GM18502 (cell line): ENCODE measurements around the gene CALML3.

ENCODE experiments used
- ATAC-seq: cut with Tn5 transposase; IDR thresholded peaks from one replicate; pipeline ENCODE4 v1.9.1; 2021; ENCODE audit warnings: mild to moderate bottlenecking; ENCODE audit not compliant: unreplicated experiment, poor library complexity

CALML3 gene

DNA sequence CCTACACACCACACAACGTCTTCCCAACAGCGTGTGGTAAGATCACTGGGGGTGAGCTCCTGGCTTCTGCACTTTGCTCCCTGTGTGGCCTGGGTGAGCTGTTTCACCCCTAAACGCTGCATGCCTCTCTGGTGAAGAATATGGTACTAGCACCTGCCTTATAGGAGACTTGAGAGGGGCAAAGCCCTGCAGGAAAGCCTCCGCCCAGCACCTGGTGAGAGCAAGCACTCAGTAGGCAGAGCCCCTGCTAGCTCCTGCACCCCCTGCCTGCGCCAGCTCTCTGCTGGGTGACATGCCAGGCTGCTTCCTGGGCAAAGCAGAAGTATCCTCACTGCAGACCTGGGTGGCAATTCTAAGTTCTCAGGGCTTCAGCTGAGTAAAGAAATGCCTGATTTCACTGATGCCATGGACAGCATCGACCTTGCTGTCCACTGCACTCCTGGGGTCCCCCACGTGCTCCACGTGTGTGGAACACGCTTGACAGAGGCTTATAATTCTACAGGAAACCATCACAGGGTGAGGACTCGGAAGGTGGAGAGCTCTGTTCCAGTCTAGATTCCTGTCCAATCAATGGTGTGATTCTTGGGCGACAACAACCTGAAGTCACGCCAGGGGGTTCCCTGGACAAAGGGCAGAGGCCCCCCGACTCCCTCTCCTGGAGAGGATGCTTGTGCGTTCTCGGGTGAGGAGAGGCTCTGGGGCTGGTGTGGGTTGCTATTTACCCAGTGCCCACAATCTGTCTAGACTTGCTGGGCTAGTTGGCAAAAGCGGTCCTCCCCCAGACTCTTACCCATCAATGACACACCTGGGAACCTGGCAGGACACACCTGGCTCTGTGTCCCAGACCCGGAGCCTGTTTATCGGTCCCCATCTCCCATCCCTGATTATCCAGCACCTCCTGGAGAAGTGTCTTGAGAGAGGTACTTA, 20.4 kb upstream of the CALML3 start:
- ATAC-seq = no peak

DNA sequence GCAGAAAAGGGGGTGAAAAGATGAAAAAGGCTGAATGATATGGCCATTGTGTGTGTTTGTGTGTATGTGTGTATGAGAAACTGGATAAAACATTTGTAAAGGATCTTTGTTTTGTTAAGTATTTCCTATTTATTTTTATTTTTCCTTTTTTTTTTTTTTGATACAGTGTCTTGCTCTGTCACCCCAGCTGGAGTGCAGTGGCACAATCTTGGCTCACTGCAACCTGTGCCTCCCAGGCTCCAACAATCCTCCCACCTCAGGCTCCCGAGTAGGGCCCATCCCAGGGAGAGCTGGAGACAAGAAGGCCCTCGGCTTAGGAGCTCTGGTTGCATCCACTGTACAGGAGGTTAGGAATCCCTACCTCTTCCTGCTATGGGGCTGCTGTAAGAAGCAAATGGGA, 18.5 kb upstream of the CALML3 start:
- no peak for ATAC-seq

- no peak for ATAC-seq
Observed at GRCh38 chr10:5506751-5507648, 17.8 kb upstream of the CALML3 start.

DNA sequence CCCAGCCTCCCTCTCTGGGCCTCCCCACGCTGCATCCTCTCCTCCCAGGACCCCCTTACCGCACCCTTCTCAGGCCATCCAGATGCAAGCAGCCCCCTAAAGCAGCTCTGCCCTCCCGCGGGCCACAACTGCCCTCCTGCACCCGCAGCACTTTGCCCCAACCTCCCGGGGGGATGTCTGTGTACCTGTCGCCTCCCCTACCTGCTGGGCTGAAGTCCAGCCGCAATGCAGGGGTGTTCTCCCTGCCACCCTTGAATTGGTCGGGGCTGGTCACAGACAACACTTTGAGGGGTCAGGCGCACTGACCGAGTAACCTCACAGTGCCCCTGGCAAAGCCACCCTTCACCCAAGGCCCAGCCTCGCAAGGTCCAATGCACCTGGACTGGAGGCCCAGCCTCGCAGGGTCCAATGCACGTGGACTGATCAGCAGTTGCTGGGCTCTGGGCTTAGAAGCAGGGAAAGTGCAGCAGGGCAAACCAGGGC, 17.1 kb upstream of the CALML3 start:
- ATAC-seq = no peak

GRCh38 chr10:5508161-5508604, 16.6 kb upstream of the CALML3 start:
- no peak for ATAC-seq

DNA sequence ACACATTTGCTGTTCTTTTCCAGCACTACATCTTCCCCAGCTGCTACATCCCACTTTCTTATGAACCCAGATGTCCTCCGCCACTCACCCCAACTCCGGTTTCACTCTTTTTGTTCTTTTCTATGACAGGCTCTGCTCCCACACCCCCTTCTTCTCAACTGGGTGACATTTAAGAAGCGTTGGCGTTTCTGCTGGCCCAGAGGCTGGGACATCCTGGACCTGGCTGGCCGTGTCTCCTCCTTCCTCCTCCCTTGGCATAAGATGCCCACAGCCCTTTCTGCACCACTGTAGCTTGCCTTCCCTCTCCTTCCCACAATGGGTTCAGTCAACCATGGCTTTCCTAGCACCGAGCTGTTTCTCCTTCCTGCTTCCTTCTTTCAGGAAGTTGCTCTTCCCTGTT, 16.0 kb upstream of the CALML3 start:
- ATAC-seq = no peak

DNA sequence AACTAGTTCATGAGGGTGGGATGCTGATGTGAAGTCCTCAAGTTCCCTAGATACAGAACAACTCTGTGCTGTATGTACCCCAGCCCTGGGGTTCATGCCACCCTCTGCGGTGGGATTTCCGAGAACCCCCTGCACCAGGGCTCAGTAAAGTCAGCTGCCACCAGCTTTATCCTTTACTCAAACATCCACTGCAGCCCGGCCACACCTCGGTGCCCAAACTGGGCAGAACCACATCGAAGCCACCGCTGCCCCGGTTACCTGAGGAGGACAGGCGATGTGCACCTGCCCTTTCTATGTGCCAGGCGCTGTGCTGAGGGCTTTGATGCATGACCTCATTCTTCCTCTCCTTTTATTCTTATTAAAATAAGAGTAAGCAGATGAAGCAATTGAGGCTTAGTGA, 15.5 kb upstream of the CALML3 start:
- no peak for ATAC-seq

DNA sequence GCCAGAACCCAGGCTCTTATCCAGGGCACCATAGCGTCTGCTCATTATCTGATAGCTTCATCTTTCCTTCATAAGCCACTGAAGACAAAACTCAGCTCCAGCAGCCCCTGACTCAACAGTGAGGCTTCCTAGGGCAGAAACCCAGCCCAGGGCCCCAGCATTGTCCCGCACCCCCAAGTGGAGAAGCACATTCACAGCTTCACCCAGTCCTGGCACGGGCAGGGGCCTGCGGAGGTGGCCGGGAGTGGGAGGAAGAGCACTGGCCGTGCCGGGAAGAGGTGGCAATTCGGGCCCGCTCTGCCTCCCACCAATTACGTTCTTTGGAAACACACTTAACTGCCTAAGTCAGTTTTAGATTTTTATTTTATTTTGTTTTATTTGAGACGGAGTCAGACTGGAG, 15.1 kb upstream of the CALML3 start:
- ATAC-seq = no peak

DNA sequence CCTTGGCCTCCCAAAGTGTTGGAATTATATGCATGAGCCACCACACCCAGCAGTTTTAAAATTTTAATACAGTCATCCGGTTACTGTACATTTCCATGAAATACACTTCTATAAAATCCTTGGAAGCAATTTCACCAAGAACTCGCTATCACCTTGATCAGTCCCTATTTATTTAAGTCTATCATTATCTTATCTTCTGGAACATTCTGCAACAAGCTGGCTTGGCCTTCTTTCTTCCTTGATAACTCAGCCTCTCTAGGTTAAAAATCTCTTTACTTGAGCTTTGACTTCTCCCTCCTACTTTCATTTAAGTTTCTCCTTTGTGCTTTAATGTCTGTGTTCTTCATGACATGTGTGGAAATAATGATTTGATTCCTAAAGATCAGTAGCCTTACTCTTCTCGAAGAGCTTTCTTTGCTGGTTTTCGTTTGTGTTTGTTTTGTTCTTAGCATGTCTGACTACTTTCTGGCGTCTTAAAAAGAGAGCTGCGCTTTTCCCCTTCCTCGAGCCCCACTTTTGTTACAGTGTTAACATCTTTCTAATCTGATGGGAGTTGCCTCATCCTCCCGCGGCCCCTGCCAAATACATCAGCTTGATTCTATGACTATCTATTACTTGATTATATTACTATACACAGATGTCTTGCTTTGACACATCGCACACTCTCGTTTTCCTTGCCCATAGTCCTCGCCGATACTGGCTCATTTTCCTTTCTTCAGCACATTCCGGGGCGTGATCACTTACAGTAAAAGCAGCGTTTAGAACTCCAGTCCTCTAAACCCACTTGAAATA, 14.3 kb upstream of the CALML3 start:
- no peak for ATAC-seq

DNA sequence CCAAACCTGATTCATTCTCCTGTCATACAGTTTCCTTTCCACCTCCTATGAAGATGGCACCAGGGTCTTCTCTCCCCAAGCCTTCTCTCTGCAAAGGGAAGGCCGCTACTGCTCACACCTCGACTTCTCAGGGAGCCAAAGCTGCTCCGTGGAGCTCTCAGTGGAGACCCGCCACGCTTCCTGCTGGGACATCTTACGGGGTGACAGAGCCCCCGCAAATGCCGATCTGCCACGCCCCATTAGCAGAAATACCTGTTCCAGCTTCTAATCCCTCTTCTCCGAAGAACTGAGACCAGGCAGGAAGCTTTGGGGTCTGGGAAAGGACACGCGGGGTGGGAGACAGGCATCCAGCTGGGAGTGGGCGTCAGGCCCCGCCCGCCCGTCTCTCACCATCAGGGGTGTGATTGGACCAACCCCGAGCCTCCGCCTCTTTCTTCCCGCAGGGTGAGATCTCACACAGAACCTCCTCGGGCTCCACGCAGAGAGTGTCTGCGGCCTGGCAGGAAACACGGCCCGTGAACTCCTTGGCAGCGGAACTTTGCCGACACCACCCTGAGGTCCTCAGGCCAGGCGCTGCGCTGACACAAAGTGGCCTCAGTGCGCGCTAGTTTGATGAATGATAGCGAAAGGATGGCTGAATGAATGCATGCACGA, 13.4 kb upstream of the CALML3 start:
- ATAC-seq = no peak

DNA sequence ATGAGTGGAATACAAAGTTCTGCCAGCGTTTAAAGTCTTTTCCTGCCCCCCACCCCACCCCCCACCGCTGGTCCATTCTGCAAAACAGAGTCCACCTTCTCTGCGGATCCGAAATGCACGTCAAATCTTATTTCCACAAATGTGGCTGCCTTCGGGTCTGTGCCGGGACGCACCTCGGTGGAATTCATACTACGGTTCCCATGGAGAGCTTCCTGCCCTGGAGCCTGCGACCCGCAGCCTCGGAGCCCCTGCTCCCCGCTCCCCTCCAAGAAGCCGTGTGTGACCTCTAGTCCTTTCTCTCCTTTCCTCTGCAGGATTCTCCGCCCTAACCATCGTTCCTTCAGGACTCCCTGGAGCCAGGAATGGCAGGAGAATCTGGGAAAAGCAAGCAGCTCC, 12.9 kb upstream of the CALML3 start:
- no peak for ATAC-seq

DNA sequence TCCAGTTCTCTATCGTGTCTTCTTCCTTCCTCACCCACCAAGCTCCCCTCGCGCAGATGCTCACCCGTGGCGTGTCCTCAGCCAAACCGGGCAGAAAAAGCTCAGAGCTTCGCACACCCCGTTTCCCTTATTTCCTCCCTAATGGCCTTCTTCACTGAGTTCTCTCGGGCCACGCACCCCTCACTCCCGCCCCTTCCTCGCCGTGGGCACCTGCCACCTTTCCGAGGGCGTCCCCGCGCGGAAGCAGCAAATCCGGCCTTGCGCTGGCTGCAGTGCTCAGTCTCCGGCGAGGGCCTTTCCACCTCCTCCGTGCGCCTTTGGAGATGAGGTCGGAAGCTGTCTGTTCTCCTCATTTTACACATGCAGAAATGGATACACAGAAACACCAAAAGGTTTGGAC, 12.4 kb upstream of the CALML3 start:
- ATAC-seq = no peak

DNA sequence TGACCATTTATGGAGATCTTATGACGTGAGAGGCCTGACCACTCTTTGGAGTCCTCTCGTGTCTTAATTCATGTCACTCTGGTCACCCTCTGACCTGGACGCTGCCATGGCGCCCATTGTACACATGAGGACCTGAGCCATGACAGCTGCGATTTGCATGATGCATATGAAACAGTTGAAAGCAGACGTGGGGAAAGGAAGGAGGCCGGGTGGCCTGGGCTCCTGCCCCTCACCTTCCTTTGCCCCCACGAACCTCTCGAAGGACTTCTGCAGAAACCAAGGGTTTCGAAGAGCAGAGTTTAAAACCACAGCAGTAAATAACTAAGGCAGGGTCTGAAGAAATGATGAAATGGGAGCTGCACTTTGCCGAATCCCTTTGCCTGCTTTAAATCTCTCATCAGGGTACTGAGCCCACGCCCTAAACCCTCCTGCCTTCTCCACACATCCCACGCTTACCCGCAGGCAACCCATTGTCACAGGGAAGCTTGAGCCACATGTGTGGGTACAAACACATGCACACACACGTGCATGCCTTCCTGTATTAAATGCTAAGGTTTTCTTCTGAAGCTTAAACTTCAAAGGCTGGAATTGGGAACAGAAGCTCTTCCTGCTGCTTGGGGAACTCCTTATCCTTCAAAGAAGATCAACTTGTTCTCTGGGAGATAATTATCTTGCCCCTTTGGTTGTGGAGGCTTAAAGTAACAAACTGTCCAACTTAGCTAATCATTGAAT, 11.7 kb upstream of the CALML3 start:
- ATAC-seq = no peak

DNA sequence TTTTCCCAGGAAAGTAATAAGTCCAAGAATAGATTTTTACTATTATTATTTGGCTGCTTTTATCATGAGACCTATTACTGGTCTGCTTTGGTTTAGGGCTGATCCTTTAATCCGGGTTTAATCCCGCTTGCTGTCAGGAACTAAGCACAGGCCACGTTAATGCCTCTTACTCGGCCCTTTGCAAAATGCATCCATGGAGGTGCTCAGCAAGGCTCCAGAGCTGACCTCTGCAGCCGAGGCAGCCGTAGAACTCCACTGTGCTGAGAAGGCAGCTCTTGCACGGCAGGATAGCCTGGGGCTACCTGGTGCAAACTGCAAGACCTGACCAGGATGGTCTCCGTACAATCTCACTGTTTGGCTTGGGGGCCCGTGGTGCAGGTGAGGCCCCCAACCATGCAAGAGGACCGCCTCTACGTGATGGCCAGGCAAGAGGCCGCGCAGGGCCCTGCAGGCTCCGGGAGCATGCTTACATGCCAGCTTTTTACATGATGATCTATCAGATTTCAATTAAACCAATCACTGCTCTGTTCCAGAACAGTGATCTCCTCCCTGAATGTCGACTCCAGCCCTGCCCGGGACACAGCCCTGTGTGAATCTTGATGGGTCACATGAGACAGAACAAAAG, 10.4 kb upstream of the CALML3 start:
- no peak for ATAC-seq

GRCh38 chr10:5515948-5516761, 8.6 kb upstream of the CALML3 start:
- no peak for ATAC-seq

DNA sequence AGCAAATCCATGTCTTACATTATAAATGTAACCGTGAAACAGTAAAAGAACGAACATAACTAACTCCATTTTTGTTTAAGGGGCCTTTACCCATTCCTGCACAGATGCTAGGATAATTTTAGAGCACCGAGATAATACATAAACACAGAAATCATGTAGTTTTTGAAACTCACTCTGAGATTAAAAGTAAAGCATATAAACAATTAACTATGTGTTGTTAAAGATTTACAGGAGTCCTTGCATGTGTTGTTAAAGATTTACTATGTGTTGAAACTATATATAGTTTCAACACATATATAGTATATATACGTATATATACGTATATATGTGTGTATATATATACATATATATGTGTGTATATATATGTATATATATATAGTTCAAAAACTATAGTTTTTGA, 7.2 kb upstream of the CALML3 start:
- ATAC-seq = no peak

DNA sequence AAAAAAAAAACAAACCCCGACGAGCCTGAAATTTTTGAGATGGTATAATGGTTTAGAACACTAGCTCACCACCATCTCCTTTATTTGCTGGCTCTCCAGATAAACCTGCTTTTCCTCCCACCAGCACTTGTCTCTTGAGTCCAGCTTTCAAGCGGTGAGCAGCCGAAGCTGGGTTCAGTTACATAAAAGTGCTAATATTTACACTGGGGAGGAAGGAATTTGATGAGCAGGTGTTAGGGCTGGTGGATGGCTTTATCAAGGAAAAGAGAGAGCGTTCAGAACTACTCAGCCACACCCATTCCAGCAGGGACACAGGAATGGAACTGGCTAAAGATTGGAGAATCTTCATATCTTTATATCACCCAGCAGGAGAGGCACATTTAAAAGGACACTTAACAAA, 6.6 kb upstream of the CALML3 start:
- ATAC-seq = no peak

DNA sequence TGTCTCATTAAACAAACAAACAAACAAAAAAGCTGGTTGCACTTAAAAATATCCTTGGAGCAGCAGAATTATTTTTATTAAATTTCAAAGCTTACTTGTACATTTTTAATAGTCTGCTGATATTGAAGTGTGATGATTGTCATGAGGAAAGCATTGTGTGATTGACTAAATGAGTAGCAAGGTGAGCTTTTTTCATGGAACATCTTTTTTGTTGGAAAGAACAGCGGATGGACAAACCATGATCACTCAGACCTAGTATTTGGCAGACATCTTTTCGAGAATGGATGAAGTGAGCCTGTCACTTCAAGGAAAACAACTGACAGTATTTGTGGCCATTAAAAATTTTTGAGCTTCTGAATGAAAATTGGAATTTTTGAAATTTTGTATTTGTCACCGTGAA, 5.7 kb upstream of the CALML3 start:
- no peak for ATAC-seq
